PC-3 (cell line): ENCODE data around the gene TGIF2. TPM values are rescaled to one million over a fixed set of nuclear protein-coding genes. Genes with fewer than 3 reads are reported as not detected.

Source experiments
- ATAC-seq: fragments of 200-7000 bp; cut with Tn5 transposase; 2 replicates; pipeline ENCODE4 v1.9.1; 2020; ENCODE audit warnings: mild to moderate bottlenecking, moderate library complexity
- BruUV-seq: library from RNA; stranded (reverse); fragments of 400-500 nt; replicated peaks from 2 replicates; lab custom pipeline; 2021; lab: Mats Ljungman, UMichigan
- CTCF ChIA-PET: fragments of 300-600 bp; sonication (Branson Sonifier 250); formaldehyde crosslinking; loops from one replicate; lab custom pipeline; 2022; ENCODE audit warnings: antibody characterized with exemption; lab: Charles Lee
- POLR2A ChIA-PET: fragments of 300-600 bp; sonication (Branson Sonifier 250); formaldehyde crosslinking; loops from one replicate; lab custom pipeline; 2022; ENCODE audit warnings: antibody characterized with exemption; ENCODE audit not compliant: unreplicated experiment; lab: Charles Lee
- DNase-seq: peaks from one replicate; pipeline ENCODE4 v3.0.0-alpha.2; 2015
- H2AFZ ChIP-seq: fragments of 300-600 bp; sonication (generic); 2 replicates; pipeline ENCODE4 v1.6.0; 2016; ENCODE audit warnings: antibody characterized with exemption, low read length
- H3F3A ChIP-seq: fragments of 300-600 bp; sonication (generic); one replicate; pipeline ENCODE4 v1.6.0; 2017; ENCODE audit warnings: antibody characterized with exemption, low read length, control low read depth, mild to moderate bottlenecking; ENCODE audit not compliant: unreplicated experiment
- H3K27ac ChIP-seq: fragments of 300-600 bp; sonication (generic); 2 replicates; pipeline ENCODE4 v1.5.1; 2016; ENCODE audit warnings: mild to moderate bottlenecking, low read length
- H3K27me3 ChIP-seq: fragments of 300-600 bp; sonication (generic); 2 replicates; pipeline ENCODE4 v1.6.1; 2016; ENCODE audit warnings: low read length, mixed read lengths
- H3K36me3 ChIP-seq: fragments of 300-600 bp; sonication (generic); 2 replicates; pipeline ENCODE4 v1.6.1; 2016; ENCODE audit warnings: low read depth, mixed run types, low read length, mixed read lengths
- H3K4me1 ChIP-seq: fragments of 300-600 bp; sonication (generic); 2 replicates; pipeline ENCODE4 v1.5.1; 2016; ENCODE audit warnings: low read length; ENCODE audit not compliant: insufficient read depth
- H3K4me2 ChIP-seq: fragments of 300-600 bp; sonication (generic); 2 replicates; pipeline ENCODE4 v1.6.0; 2016; ENCODE audit warnings: low read length
- H3K4me3 ChIP-seq: fragments of 300-600 bp; sonication (generic); 2 replicates; pipeline ENCODE4 v1.5.1; 2016; ENCODE audit warnings: mild to moderate bottlenecking, low read length, mixed read lengths
- H3K79me2 ChIP-seq: fragments of 300-600 bp; sonication (generic); 2 replicates; pipeline ENCODE4 v1.6.1; 2017; ENCODE audit warnings: low read length, mixed read lengths
- H3K9ac ChIP-seq: fragments of 300-600 bp; sonication (generic); 2 replicates; pipeline ENCODE4 v1.6.0; 2016; ENCODE audit warnings: mild to moderate bottlenecking, low read length
- H3K9me2 ChIP-seq: fragments of 300-600 bp; sonication (generic); replicated peaks from 2 replicates; pipeline ENCODE4 v1.6.1; 2016; ENCODE audit warnings: mixed run types, low read length, mixed read lengths
- H3K9me3 ChIP-seq: fragments of 300-600 bp; sonication (generic); 2 replicates; pipeline ENCODE4 v1.6.1; 2016; ENCODE audit warnings: low read length, mixed read lengths
- H4K20me1 ChIP-seq: fragments of 300-600 bp; sonication (generic); 2 replicates; pipeline ENCODE4 v1.6.1; 2016; ENCODE audit warnings: low read length, mixed read lengths
- CTCF ChIP-seq: fragments of 300-600 bp; sonication (generic); conservative IDR thresholded peaks from 2 replicates; pipeline ENCODE4 v1.5.1; 2017; ENCODE audit warnings: antibody characterized with exemption, low read depth, mild to moderate bottlenecking, low read length
- EZH2 ChIP-seq: fragments of 300-600 bp; sonication (generic); IDR thresholded peaks from one replicate; pipeline ENCODE4 v1.6.1; 2017; ENCODE audit warnings: antibody characterized with exemption, mild to moderate bottlenecking, low read length; ENCODE audit not compliant: unreplicated experiment
- EZH2phosphoT487 ChIP-seq: fragments of 300-600 bp; sonication (generic); IDR thresholded peaks from 2 replicates; pipeline ENCODE4 v1.6.1; 2018; ENCODE audit warnings: mild to moderate bottlenecking, antibody characterized with exemption, low read length, borderline replicate concordance
- intact Hi-C: fragments of 100-400 bp; cut with micrococcal nuclease; formaldehyde crosslinking; loops from 2 replicates; pipeline ENCODE4 v1.9.0; 2023
- total RNA-seq: library from RNA; depleted of rRNA; stranded (reverse); fragments of >200 nt; gene quantifications from 2 replicates; pipeline ENCODE4 v1.2.3, GENCODE V29; 2014

The TGIF2 gene
- total RNA-seq, 1 experiment from 2014 or later: 15.2 TPM

GRCh38 chr20:36628076-36628475, 54.7 kb downstream of the TGIF2 start:
- intact Hi-C loops: no loop called here

GRCh38 chr20:36629719-36630681, 56.6 kb downstream of the TGIF2 start:
- Histone ChIP-seq H3K9me3 (no peaks in the 10 kb centered on the region), H2AFZ (no peak overlapping the region), H3K9me2 (no peaks in the 10 kb centered on the region), H3K27ac (no peak overlapping the region), H3K27me3 (no peaks in the 10 kb centered on the region), H3F3A (no peaks in the 10 kb centered on the region), H4K20me1 (no peaks in the 10 kb centered on the region), H3K79me2 (no peaks in the 10 kb centered on the region), H3K36me3 (no peaks in the 10 kb centered on the region), H3K9ac (no peak overlapping the region), H3K4me1 (no peaks in the 10 kb centered on the region), H3K4me3 (no peak overlapping the region), H3K4me2 (no peak overlapping the region)
- intact Hi-C loops: no loop called here
- no TSS peak for BruUV-seq
- ChIA-PET CTCF (no interaction called here), POLR2A (no interaction called here)
- no peak for DNase-seq
- no peak for ATAC-seq
- TF ChIP-seq CTCF: no peak
- TF ChIP-seq EZH2phosphoT487: no peak
- TF ChIP-seq EZH2: no peak

More at GRCh38 chr20:36628076-36628475, 54.7 kb downstream of the TGIF2 start:
- Histone ChIP-seq H3K4me1 (no peaks in the 10 kb centered on the region), H3K9ac (no peak overlapping the region), H3K9me2 (no peaks in the 10 kb centered on the region), H3K9me3 (no peaks in the 10 kb centered on the region), H2AFZ (no peak overlapping the region), H3K36me3 (no peaks in the 10 kb centered on the region), H3K4me3 (no peak overlapping the region), H3F3A (no peaks in the 10 kb centered on the region), H3K4me2 (no peak overlapping the region), H3K27ac (no peak overlapping the region), H3K79me2 (no peaks in the 10 kb centered on the region), H3K27me3 (no peaks in the 10 kb centered on the region), H4K20me1 (no peaks in the 10 kb centered on the region)
- POLR2A ChIA-PET: no interaction called here
- no peak for TF ChIP-seq EZH2
- TF ChIP-seq CTCF: no peak
- no peak for TF ChIP-seq EZH2phosphoT487
- ATAC-seq (no peak), DNase-seq (no peak)
- CTCF ChIA-PET: no interaction called here
- BruUV-seq: no TSS peak

GRCh38 chr20:36631646-36632045, 58.2 kb downstream of the TGIF2 start:
- H3F3A ChIP-seq: no peaks in the 10 kb centered on the region
- no peak overlapping the region for H3K4me2 ChIP-seq
- H3K27me3 ChIP-seq: no peaks in the 10 kb centered on the region
- no peak overlapping the region for H2AFZ ChIP-seq
- H3K9ac ChIP-seq: no peak overlapping the region
- H3K9me3 ChIP-seq: no peaks in the 10 kb centered on the region
- H3K9me2 ChIP-seq: no peaks in the 10 kb centered on the region
- H4K20me1 ChIP-seq: no peaks in the 10 kb centered on the region
- DNase-seq (no peak), ATAC-seq (no peak)
- no peak overlapping the region for H3K27ac ChIP-seq
- ChIA-PET POLR2A (no interaction called here), CTCF (no interaction called here)
- no peak overlapping the region for H3K4me3 ChIP-seq
- no peaks in the 10 kb centered on the region for H3K4me1 ChIP-seq
- no peaks in the 10 kb centered on the region for H3K36me3 ChIP-seq
- no TSS peak for BruUV-seq
- H3K79me2 ChIP-seq: no peaks in the 10 kb centered on the region
- no peak for TF ChIP-seq EZH2
- no peak for TF ChIP-seq EZH2phosphoT487
- no peak for TF ChIP-seq CTCF
- intact Hi-C loops: no loop called here
